HG02588 (cell line): Measurements from ENCODE around the gene KLHL7.
"Not testable (repeated sequence)": the region's sequence is repeated elsewhere in the genome, so short reads cannot be mapped to it uniquely, and the experiment has no call there.

Source experiments
- ATAC-seq: cut with Tn5 transposase; IDR thresholded peaks from one replicate; pipeline ENCODE4 v1.9.1; 2021; ENCODE audit warnings: mild to moderate bottlenecking, moderate library complexity; ENCODE audit not compliant: unreplicated experiment

Gene KLHL7

GRCh38 chr7:23168111-23168885 is 62.7 kb downstream of the KLHL7 start:
- no peak for ATAC-seq

GRCh38 chr7:23175938-23176337 is 70.4 kb downstream of the KLHL7 start:
- ATAC-seq = no peak

GRCh38 chr7:23181684-23182553 is 76.3 kb downstream of the KLHL7 start, which contains the start of gene NUP42:
TSS of gene NUP42 (plus strand) at chr7:23182048. CDS start at chr7:23182086, 38 bp downstream.
- peak; percentile 95 for ATAC-seq

- no peak for ATAC-seq
Measured at GRCh38 chr7:23183279-23184012, 77.9 kb downstream of the KLHL7 start.

GRCh38 chr7:23184291-23184690 is 78.7 kb downstream of the KLHL7 start:
- no peak for ATAC-seq

GRCh38 chr7:23184709-23185359 is 79.2 kb downstream of the KLHL7 start:
- ATAC-seq = no peak

GRCh38 chr7:23185980-23186379 is 80.4 kb downstream of the KLHL7 start:
- no peak for ATAC-seq

- ATAC-seq = no peak
Measured at GRCh38 chr7:23191022-23191421, 85.4 kb downstream of the KLHL7 start.

GRCh38 chr7:23193650-23194227 is 88.2 kb downstream of the KLHL7 start:
- not testable (repeated sequence) for ATAC-seq

GRCh38 chr7:23196306-23196705 is 90.7 kb downstream of the KLHL7 start:
- no peak for ATAC-seq

- not testable (repeated sequence) for ATAC-seq
Measured at GRCh38 chr7:23197745-23198144, 92.2 kb downstream of the KLHL7 start.

- no peak for ATAC-seq
Measured at GRCh38 chr7:23200331-23200730, 94.7 kb downstream of the KLHL7 start.

GRCh38 chr7:23204241-23204640 is 98.7 kb downstream of the KLHL7 start:
- no peak for ATAC-seq

GRCh38 chr7:23205577-23205908 is 100.0 kb downstream of the KLHL7 start:
- ATAC-seq = no peak

GRCh38 chr7:23205909-23206767 is 100.6 kb downstream of the KLHL7 start:
- no peak for ATAC-seq

GRCh38 chr7:23207021-23207420 is 101.4 kb downstream of the KLHL7 start:
- no peak for ATAC-seq

- ATAC-seq = no peak
Measured at GRCh38 chr7:23207884-23208283, 102.3 kb downstream of the KLHL7 start.

GRCh38 chr7:23208316-23208715 is 102.7 kb downstream of the KLHL7 start:
- ATAC-seq = no peak

GRCh38 chr7:23210506-23210905 is 104.9 kb downstream of the KLHL7 start:
- ATAC-seq = no peak

GRCh38 chr7:23211589-23211988 is 106.0 kb downstream of the KLHL7 start:
- no peak for ATAC-seq
